Inferior parietal cortex (tissue), 1 donor: ENCODE data around the gene CD96.
A peak's percentile ranks its signal among the peaks of the same experiment; 100 is the strongest.
"Not testable (repeated sequence)": the region's sequence is repeated elsewhere in the genome, so short reads cannot be mapped to it uniquely, and the experiment has no call there.

Experiments used
- DNase-seq: peaks from one replicate; pipeline ENCODE4 v3.0.0-alpha.2; 2016; ENCODE audit errors: extremely low spot score

CD96 gene

DNA sequence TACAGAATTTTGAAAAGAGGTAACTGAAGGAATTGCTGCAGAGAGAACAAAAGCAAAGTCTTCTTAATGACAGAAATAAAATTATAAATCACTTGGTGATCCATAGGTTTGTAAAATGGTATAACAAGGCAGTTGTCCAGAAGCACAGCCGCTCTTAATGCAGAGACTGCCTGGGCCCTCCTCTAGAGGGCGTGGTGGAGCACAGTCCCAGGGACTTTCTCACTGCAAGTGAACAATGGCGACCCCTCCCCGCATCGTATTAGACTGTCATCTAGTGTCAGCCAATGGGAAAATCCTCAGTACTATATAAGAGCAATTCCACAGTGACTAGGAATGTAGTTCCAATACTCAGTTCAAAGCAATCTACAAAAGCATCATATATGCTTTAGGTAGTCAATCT is 79.5 kb downstream of the CD96 start:
- DNase-seq, result no peak

DNA sequence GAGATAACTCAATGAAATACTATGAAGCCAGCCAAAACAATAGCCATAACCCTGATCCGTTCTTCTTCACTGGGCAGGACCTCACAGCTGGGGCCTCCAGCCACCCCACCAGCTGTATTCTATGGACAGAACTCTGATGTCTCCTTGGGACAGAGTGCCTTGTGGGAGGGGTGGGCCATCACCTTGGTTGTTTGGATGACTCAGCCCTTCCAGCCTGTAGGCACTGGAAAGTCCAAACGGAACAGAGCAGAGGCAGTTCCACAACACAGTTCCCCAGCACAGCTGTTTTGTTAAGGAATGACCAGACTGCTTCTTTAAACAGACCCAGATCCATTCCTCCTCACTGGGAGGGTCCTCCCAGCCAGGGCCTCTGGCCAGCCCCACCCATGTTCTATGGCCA is 85.1 kb downstream of the CD96 start:
- no peak for DNase-seq

GRCh38 chr3:111629018-111629417 is 87.0 kb downstream of the CD96 start:
- DNase-seq, result not testable (repeated sequence)

GRCh38 chr3:111630638-111631037 is 88.6 kb downstream of the CD96 start:
- DNase-seq, result not testable (repeated sequence)

DNA sequence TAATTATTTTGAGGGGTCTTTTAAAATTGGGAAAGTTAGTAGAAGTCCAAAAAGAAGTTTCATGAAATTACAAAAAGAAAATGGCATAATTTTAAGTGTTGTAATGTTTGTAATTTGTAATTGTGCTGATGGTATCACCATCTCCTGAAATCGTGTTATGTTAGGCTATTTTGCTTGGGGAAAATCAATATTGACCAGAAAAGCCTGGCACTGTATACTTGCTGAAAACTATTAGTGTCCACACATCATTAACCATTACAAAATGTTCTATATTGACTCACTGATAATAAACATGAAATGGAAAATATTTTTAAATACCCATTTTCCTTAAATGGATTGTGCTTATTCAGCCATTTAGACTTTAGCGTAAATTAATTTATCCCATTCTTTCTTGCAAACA is 93.4 kb downstream of the CD96 start:
- DNase-seq, result no peak

DNA sequence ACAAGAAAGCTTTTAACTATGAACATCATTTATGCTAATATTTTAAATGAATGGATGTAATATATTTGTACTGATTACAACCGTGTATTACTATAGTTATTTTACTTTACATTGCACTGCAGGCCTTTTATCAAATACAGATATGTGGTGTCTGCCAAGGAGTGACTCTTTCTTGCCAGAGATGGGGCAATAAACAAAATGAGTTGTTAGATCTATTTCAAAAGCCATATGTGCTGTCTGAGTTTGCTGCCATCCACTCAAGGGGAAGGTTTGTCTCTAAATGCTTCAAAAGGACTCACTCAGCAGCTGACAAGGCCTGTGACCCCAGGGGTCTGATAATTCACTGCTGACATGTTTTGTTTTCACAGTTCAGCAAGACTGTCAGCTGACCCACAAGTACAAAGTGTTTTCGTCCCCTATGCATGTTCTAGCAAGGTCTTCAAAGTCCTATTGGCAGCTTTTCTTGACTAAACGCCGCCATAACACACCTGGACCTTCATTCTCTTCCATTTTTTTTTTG is 94.4 kb downstream of the CD96 start:
- no peak for DNase-seq

GRCh38 chr3:111639316-111639715 is 97.3 kb downstream of the CD96 start:
- no peak for DNase-seq

DNA sequence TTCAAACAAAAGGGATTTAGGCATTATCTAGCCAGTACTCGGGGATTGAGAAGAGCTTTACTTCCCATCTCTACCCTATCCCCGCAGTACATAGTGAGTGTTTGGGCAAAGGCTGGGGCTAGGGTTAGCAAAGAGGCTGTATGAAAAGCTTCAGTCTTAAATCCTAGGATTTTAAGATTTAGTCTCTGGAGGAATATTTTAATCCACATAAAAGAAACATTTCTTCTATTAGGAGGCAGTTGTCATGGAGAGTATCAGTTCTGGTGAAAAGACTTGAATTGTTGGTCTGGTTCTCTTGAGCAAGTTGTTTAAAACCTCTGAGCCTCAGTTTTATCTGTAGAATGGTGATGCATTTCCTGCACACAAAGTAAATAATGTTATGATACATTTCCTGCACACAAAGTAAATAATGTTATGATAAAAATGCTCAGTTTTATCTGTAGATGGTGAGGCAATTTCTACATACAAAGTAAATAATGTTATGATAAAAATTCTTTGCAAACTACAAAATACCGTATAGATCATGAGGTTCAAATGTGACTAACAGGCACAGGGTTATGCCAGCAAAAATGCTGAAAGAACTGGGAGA is 107.1 kb downstream of the CD96 start:
- no peak for DNase-seq

GRCh38 chr3:111650378-111651275 is 108.6 kb downstream of the CD96 start:
- DNase-seq, result no peak

DNA sequence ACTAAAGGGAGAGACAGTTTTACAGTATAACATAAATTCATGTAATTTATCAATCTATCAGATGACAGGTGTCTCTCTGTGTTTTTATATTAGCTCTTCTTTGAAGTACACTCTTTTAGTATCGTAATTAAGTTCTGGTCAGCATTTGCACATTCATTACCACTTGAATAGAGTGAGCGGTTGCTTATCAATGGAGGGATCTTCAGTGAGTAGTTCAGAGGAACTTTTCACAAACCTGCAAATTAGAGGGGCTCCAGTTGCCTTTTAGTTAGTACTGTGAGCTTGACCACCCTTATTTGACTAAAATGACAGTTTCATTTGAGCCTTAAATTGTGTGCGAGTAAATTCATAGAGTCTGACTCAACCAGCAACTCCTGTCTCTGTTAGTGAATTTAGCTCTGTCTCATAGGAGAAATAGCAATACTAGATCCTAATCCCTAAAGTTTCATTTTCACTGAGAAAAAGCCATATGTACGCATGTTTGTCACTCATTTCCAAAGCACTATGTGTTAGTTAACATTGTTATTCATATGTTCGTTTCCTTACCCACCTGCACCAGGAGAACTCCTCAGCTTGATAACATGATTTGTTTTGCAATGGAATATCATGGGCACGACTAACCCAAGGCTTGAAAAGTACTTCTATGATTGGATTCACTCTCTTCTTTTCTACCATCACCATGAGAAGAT is 110.6 kb downstream of the CD96 start:
- DNase-seq, result no peak

DNA sequence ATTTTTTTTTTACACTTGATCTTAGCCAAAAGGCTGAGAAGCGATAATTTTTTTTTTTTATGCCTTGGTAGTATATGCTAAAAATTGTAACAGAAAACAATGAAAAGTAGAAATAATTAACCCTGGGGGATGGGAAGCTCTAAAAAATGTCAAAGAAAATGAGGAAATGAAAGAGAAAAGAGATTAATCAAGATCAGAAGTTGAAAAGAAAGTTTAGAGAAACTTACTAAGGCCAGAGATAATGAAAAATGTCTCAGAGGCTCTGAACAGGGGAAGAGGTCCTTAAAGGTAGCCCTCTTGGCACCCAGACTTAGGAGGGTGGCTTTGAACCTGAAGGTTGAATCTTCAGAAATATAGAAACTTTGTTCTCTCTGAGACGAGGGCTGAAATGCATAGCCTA is 111.8 kb downstream of the CD96 start:
- no peak for DNase-seq

- DNase-seq, result no peak
Observed at GRCh38 chr3:111662012-111662411, 120.0 kb downstream of the CD96 start.

GRCh38 chr3:111662907-111663306 is 120.9 kb downstream of the CD96 start:
- DNase-seq, result no peak

DNA sequence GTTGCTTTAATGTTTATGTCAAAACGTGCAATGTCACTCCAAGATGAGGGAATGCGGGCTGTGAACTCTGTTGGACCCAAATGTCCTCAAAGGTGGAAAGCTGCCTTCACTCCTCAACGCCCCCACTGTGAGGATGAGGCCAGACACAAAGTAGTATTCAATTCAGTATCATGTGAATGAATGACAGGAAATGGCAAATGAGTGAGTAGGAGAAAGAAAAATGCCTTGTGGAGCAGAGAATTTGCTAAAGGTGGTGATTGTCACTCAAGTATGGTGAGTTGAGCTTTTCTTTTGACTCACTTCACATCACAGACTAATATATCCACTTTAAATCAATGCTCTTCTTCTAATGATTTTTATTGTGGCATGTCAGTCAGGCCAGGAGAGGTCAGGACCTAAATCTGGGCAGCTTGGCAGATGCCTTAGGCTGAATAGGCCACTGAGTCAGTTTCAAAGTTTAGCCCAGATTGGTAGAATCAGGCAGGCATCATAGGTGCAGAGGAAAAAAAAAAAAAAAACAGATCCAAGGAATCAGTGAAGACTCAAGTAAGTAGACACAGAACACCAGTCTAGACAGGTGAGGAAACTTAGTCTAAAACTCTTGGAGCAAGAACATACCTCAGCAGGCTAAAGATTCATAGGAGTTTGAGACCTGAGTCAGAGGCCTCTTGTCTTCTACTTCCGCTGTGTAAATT is 124.2 kb downstream of the CD96 start:
- no peak for DNase-seq

DNA sequence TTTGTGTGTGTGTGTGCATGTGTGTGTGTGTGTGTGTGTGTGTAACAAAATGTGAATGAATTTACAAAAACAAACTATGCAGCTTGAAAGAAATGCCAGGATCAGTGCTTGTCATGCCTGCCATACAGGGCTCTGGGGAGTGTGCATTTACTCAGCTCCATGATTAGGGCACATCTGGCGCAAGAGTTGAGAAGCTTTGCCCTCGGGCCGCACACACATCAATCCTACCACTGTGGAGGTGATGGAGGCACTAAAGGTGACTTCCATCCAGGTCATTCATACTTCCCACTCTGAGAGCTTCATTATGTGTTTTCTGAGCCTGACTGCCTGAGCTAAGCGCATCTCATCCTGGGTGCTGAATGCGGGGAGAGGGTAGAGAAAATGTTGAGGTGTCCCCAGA is 125.2 kb downstream of the CD96 start:
- no peak for DNase-seq

DNA sequence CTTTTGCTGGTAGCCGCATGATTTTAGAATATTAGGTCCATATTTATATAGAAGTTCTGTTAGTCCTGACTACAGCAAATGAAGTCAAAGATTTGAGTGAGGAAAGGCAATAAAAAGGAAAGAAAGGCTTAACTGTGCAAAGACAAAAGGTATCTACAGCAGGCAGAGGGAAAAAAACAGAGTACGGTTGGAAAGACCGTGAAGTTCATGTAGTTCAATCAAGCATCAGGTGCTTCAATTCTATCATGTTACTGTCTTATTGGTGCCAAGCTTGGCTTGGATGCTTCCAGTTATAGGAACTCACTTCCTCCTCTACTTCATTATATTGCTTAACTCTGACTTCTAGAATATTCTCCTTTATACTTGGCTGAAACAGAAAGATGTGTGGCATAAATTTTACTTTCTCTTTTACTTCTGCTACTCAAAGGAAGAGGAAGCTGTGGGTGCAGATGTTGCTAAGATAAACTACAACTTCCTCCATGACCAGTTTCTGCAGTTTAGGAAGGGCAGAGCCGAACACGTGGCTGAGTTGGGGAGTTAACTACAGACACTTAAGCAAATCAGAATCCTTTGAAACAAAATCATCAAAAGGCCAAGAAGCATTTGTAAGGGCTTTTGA is 125.7 kb downstream of the CD96 start:
- no peak for DNase-seq

DNA sequence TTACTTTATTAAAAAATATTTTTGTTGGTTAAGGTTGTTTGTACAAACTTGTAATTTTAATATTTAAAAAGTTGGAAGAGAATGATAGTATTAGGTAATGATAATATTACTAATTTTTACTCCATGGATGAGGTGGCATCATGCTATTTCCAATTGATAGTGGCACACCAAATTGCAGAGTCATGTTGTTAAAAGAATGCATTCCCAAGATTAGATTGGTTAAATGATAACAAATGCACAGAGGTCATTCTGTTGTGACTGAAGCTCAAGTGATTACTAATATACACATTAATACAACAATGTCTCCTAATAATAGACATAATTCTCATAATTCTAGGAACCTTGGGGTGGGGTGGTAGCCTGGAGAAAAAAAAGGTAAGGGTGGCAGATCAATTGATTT is 126.3 kb downstream of the CD96 start:
- DNase-seq, result no peak

DNA sequence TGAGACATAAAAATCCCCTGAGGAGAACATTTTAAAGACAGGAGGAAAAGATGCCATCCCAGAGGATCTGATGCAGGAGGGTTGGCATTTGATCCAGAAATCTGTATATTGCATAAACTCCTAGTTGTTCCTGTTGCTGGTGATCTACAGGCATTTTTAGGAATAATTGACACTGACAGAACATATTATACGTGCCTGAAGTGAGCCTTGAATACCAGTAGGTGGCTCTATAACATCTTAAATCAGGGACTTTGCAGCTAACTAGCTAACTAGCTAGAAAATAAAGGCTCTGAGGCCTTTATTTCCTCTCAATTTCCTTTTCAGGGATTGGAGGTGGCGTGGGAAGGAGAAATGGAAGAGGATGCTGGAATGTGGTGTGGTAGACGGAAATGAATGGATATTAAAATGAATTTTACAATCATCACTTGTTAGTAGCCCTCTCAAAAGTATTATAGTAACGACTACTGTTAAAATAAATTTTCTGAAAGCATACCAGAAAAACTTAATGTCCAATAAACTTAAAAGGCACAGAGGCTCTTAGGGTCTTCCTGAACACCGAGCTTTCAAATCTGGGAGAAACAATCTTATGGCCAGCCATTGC is 127.0 kb downstream of the CD96 start:
- peak; percentile 78 for DNase-seq

DNA sequence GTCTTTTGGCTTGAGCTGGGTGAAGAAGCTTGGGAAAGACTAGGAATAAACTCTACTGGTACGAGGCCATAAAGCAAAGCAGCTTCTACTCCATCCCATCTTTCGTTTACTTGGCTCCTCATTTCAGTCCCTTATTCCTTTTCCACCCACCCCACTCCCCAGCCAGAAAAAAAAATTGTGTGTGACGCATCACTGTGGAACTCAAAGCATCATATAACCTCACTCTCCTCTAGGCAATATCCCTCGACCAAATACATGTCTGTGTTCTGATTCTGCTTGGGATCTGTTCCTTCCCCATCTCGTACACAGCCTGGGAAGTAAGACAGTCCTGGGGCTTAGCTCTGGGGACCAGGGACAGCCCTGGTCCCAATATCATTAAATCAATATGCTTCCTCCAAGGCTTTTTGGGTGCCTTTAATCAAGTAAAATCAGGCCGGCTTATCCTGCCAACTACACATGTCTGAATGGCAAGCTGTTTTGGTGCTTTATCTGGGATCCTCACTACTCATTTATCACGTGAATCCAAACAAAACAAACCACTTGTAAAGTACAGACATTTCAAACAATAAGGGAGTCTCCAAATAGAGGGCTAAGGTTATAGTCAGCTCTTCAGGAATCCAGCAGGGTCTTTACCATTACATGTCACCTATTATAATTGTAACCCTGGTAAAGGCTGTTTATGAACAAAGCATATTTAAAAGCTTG is 128.1 kb downstream of the CD96 start:
- DNase-seq, result no peak

DNA sequence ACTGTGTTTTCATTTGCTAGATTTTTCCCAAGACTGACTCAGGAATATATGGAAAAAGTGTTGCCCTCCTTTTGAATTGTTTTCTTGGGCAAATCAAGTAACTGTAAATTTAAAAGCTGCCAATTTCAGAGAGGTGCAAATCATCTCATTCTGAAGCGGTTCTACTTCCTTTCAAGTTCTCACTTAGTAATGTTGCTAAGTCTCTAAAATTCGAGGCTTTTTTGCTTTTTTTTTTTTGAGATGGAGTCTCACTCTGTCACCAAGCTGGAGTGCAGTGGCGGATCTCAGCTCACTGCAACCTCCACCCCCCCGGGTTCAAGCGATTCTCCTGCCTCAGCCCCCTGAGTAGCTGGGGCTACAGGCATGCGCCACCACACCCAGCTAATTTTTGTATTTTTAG is 130.5 kb downstream of the CD96 start:
- DNase-seq, result not testable (repeated sequence)

DNA sequence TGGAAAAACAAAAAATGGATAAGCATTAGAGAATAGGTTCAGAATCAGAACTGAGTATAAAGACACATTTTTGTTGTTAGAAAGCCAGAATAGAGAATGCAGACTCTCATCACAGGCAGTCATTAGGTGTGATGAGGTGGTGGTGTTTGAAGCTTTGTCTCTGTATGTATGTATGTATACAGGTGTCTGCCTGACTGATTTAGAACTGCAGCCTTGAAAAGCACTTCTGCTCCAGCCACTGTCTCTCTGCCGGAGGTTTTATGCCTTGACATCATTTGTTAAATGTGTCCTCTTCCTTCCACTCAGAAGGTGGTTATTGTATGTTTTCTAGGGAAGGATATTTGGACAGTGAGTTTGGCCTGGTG is 133.8 kb downstream of the CD96 start:
- DNase-seq, result no peak
